Neural crest cell (in vitro differentiated cells): ENCODE data around the gene GCNT1. TPM values are rescaled to one million over a fixed set of nuclear protein-coding genes. Genes with fewer than 3 reads are reported as not detected.
"Not testable (repeated sequence)": the region's sequence is repeated elsewhere in the genome, so short reads cannot be mapped to it uniquely, and the experiment has no call there.

Experiments used
- DNase-seq: peaks from one replicate; pipeline ENCODE4 v3.0.0; 2021; ENCODE audit warnings: low read depth, mixed read lengths, low spot score
- H3K27ac Mint-ChIP-seq: one replicate; pipeline ENCODE4 v1.8.0; 2021; ENCODE audit warnings: mild to moderate bottlenecking, mixed read lengths; ENCODE audit not compliant: unreplicated experiment
- H3K27me3 Mint-ChIP-seq: 2 replicates; pipeline ENCODE4 v1.8.0; 2021; ENCODE audit warnings: low read depth, mild to moderate bottlenecking, mixed read lengths
- H3K36me3 Mint-ChIP-seq: 2 replicates; pipeline ENCODE4 v1.8.0; 2021; ENCODE audit warnings: low read depth, mild to moderate bottlenecking, mixed read lengths
- H3K4me1 Mint-ChIP-seq: 2 replicates; pipeline ENCODE4 v1.8.0; 2021; ENCODE audit warnings: mixed read lengths
- H3K4me3 Mint-ChIP-seq: one replicate; pipeline ENCODE4 v1.8.0; 2021; ENCODE audit warnings: mild to moderate bottlenecking, mixed read lengths
- H3K9me3 Mint-ChIP-seq: 2 replicates; pipeline ENCODE4 v1.8.0; 2021; ENCODE audit warnings: mixed read lengths
- CTCF ChIP-seq: fragments of 200-600 bp; sonication (generic); conservative IDR thresholded peaks from 2 replicates; pipeline ENCODE4 v1.5.0; 2021; ENCODE audit warnings: antibody characterized with exemption, mild to moderate bottlenecking
- total RNA-seq: library from RNA; stranded (reverse); gene quantifications from 2 replicates; pipeline ENCODE4 v1.2.1, GENCODE V29; 2021

Gene GCNT1
- total RNA-seq, 1 donor from 2014 or later: 1.6 TPM

- no peaks in the 10 kb centered on the region for H3K36me3 Mint-ChIP-seq
- no peak for DNase-seq
- no peaks in the 10 kb centered on the region for H3K27me3 Mint-ChIP-seq
- TF ChIP-seq CTCF: no peak
- H3K4me1 Mint-ChIP-seq: no peaks in the 10 kb centered on the region
- peak overlapping the region; percentile 7 for H3K27ac Mint-ChIP-seq
- H3K4me3 Mint-ChIP-seq: no peak overlapping the region
- no peaks in the 10 kb centered on the region for H3K9me3 Mint-ChIP-seq
Observed at GRCh38 chr9:76425677-76426453, 33.1 kb upstream of the GCNT1 start.

GRCh38 chr9:76426807-76427419, 32.1 kb upstream of the GCNT1 start:
- no peak for DNase-seq
- Mint-ChIP-seq H3K36me3 (no peaks in the 10 kb centered on the region), H3K27ac (no peak overlapping the region), H3K4me1 (no peaks in the 10 kb centered on the region), H3K27me3 (no peaks in the 10 kb centered on the region), H3K4me3 (no peak overlapping the region), H3K9me3 (no peaks in the 10 kb centered on the region)
- TF ChIP-seq CTCF: no peak

- Mint-ChIP-seq H3K27ac (no peak overlapping the region), H3K4me3 (no peak overlapping the region), H3K9me3 (peaks cover 4% of the 10 kb centered on the region), H3K36me3 (no peaks in the 10 kb centered on the region), H3K4me1 (peaks cover 16% of the 10 kb centered on the region), H3K27me3 (no peaks in the 10 kb centered on the region)
- no peak for TF ChIP-seq CTCF
- no peak for DNase-seq
Observed at GRCh38 chr9:76431601-76432000, 27.4 kb upstream of the GCNT1 start.

- H3K27ac Mint-ChIP-seq: no peak overlapping the region
- H3K4me3 Mint-ChIP-seq: no peak overlapping the region
- DNase-seq: no peak
- TF ChIP-seq CTCF: no peak
- peaks cover 16% of the 10 kb centered on the region for H3K4me1 Mint-ChIP-seq
- peaks cover 4% of the 10 kb centered on the region for H3K9me3 Mint-ChIP-seq
- no peaks in the 10 kb centered on the region for H3K27me3 Mint-ChIP-seq
- no peaks in the 10 kb centered on the region for H3K36me3 Mint-ChIP-seq
Observed at GRCh38 chr9:76433406-76433805, 25.6 kb upstream of the GCNT1 start.

- no peak for TF ChIP-seq CTCF
- no peak overlapping the region for H3K4me3 Mint-ChIP-seq
- no peak for DNase-seq
- H3K27ac Mint-ChIP-seq: no peak overlapping the region
- peaks cover 4% of the 10 kb centered on the region for H3K9me3 Mint-ChIP-seq
- no peaks in the 10 kb centered on the region for H3K27me3 Mint-ChIP-seq
- peaks cover 16% of the 10 kb centered on the region for H3K4me1 Mint-ChIP-seq
- no peaks in the 10 kb centered on the region for H3K36me3 Mint-ChIP-seq
Observed at GRCh38 chr9:76433836-76434235, 25.1 kb upstream of the GCNT1 start.

- not testable (repeated sequence) for DNase-seq, H3K27me3 Mint-ChIP-seq, H3K4me3 Mint-ChIP-seq, H3K36me3 Mint-ChIP-seq, H3K9me3 Mint-ChIP-seq
- H3K27ac Mint-ChIP-seq: peak overlapping the region; percentile 74
- peaks cover 16% of the 10 kb centered on the region for H3K4me1 Mint-ChIP-seq
Observed at GRCh38 chr9:76434897-76435296, 24.1 kb upstream of the GCNT1 start.

GRCh38 chr9:76437017-76437699, 21.8 kb upstream of the GCNT1 start:
- not testable (repeated sequence) for H3K27ac Mint-ChIP-seq, H3K4me3 Mint-ChIP-seq, H3K36me3 Mint-ChIP-seq, DNase-seq, H3K9me3 Mint-ChIP-seq, H3K27me3 Mint-ChIP-seq
- peaks cover 16% of the 10 kb centered on the region for H3K4me1 Mint-ChIP-seq
